OCI-LY1 (cell line): ENCODE results near the gene CIB4.

ENCODE experiments used
- H2AFZ ChIP-seq: fragments of 200-600 bp; sonication (generic), shearing (Covaris generic); 2 replicates; pipeline ENCODE4 v1.6.0; 2014; ENCODE audit warnings: antibody characterized with exemption, mild to moderate bottlenecking, low read length
- H3F3A ChIP-seq: fragments of 200-600 bp; sonication (generic), shearing (Covaris generic); 2 replicates; pipeline ENCODE4 v1.6.0; 2014; ENCODE audit warnings: mild to moderate bottlenecking, antibody characterized with exemption, low read length, moderate library complexity; ENCODE audit not compliant: insufficient read depth
- H3K27ac ChIP-seq: fragments of 200-600 bp; sonication (generic); 2 replicates; pipeline ENCODE4 v1.5.1; 2014; ENCODE audit warnings: low read length, mixed run types, mild to moderate bottlenecking, low read depth; ENCODE audit not compliant: poor library complexity, severe bottlenecking
- H3K27me3 ChIP-seq: fragments of 200-600 bp; sonication (generic); 2 replicates; pipeline ENCODE4 v1.6.0; 2014; ENCODE audit warnings: antibody characterized with exemption, mild to moderate bottlenecking, low read length, moderate library complexity; ENCODE audit not compliant: insufficient read depth
- H3K36me3 ChIP-seq: fragments of 200-600 bp; sonication (generic); 2 replicates; pipeline ENCODE4 v1.6.1; 2014; ENCODE audit warnings: mild to moderate bottlenecking, antibody characterized with exemption, low read length, moderate library complexity, mixed read lengths; ENCODE audit not compliant: insufficient read depth
- H3K4me1 ChIP-seq: fragments of 200-600 bp; sonication (generic); 2 replicates; pipeline ENCODE4 v1.5.1; 2014; ENCODE audit warnings: mild to moderate bottlenecking, low read length, moderate library complexity; ENCODE audit not compliant: insufficient read depth, severe bottlenecking
- H3K4me2 ChIP-seq: fragments of 200-600 bp; sonication (generic), shearing (Covaris generic); 2 replicates; pipeline ENCODE4 v1.6.1; 2014; ENCODE audit warnings: low read length
- H3K4me3 ChIP-seq: fragments of 200-600 bp; sonication (generic); 2 replicates; pipeline ENCODE4 v1.5.1; 2014; ENCODE audit warnings: low read length, low read depth, mild to moderate bottlenecking, mixed read lengths; ENCODE audit not compliant: poor library complexity, severe bottlenecking
- H3K79me2 ChIP-seq: fragments of 200-600 bp; shearing (Covaris generic); 2 replicates; pipeline ENCODE4 v1.6.1; 2016; ENCODE audit warnings: mixed run types, low read length, mixed read lengths; ENCODE audit not compliant: insufficient read depth
- H3K9ac ChIP-seq: fragments of 200-600 bp; sonication (generic), shearing (Covaris generic); 2 replicates; pipeline ENCODE4 v1.6.1; 2014; ENCODE audit warnings: mild to moderate bottlenecking, low read length, mixed read lengths
- H3K9me2 ChIP-seq: fragments of 200-600 bp; sonication (generic), shearing (Covaris generic); 2 replicates; pipeline ENCODE4 v1.6.1; 2014; ENCODE audit warnings: low read depth, mild to moderate bottlenecking, low read length, mixed read lengths
- H3K9me3 ChIP-seq: fragments of 200-600 bp; shearing (Covaris generic); 2 replicates; pipeline ENCODE4 v1.6.1; 2014; ENCODE audit warnings: low read length, mixed read lengths
- H4K20me1 ChIP-seq: fragments of 200-600 bp; sonication (generic), shearing (Covaris generic); 2 replicates; pipeline ENCODE4 v1.6.0; 2016; ENCODE audit warnings: mild to moderate bottlenecking, low read length; ENCODE audit not compliant: insufficient read depth
- CTCF ChIP-seq: fragments of 200-600 bp; sonication (generic), shearing (Covaris generic); IDR thresholded peaks from 2 replicates; pipeline ENCODE4 v1.5.1; 2017; ENCODE audit warnings: mild to moderate bottlenecking, antibody characterized with exemption, low read length, moderate library complexity, mixed read lengths
- EZH2 ChIP-seq: fragments of 200-600 bp; sonication (generic), shearing (Covaris generic); IDR thresholded peaks from 2 replicates; pipeline ENCODE4 v1.8.0; 2017; ENCODE audit warnings: borderline replicate concordance, mixed run types, mild to moderate bottlenecking, antibody characterized with exemption, low read length, moderate library complexity, mixed read lengths

CIB4 gene

GRCh38 chr2:26629751-26630150 lies 11.4 kb downstream of the CIB4 start:
- no peak overlapping the region for H2AFZ ChIP-seq
- H3K27ac ChIP-seq, result no peak overlapping the region
- no peaks in the 10 kb centered on the region for H3K36me3 ChIP-seq
- H3K4me1 ChIP-seq, result no peaks in the 10 kb centered on the region
- TF ChIP-seq EZH2 (no peak), CTCF (no peak)
- H4K20me1 ChIP-seq, result no peaks in the 10 kb centered on the region
- no peak overlapping the region for H3K4me3 ChIP-seq
- H3K27me3 ChIP-seq, result no peaks in the 10 kb centered on the region
- H3K79me2 ChIP-seq, result no peaks in the 10 kb centered on the region
- no peaks in the 10 kb centered on the region for H3K9me2 ChIP-seq
- no peaks in the 10 kb centered on the region for H3K9me3 ChIP-seq
- no peaks in the 10 kb centered on the region for H3F3A ChIP-seq
- no peak overlapping the region for H3K4me2 ChIP-seq
- no peak overlapping the region for H3K9ac ChIP-seq

GRCh38 chr2:26629346-26629630 lies 11.9 kb downstream of the CIB4 start:
- Histone ChIP-seq H4K20me1 (no peaks in the 10 kb centered on the region), H3K4me2 (no peak overlapping the region), H3K27me3 (no peaks in the 10 kb centered on the region), H3K27ac (no peak overlapping the region), H3K9ac (no peak overlapping the region), H3K9me2 (no peaks in the 10 kb centered on the region), H3K79me2 (no peaks in the 10 kb centered on the region), H2AFZ (no peak overlapping the region), H3K4me1 (no peaks in the 10 kb centered on the region), H3F3A (no peaks in the 10 kb centered on the region), H3K36me3 (no peaks in the 10 kb centered on the region), H3K4me3 (no peak overlapping the region), H3K9me3 (no peaks in the 10 kb centered on the region)
- TF ChIP-seq CTCF, result no peak
- no peak for TF ChIP-seq EZH2

GRCh38 chr2:26628561-26629345 lies 12.4 kb downstream of the CIB4 start:
- H3K9me2 ChIP-seq, result no peaks in the 10 kb centered on the region
- H3K36me3 ChIP-seq, result no peaks in the 10 kb centered on the region
- H3K27me3 ChIP-seq, result 0 out of 2 replicates have a peak, but pooled peaks cover 4% of the 10 kb centered on the region
- no peak overlapping the region for H3K4me2 ChIP-seq
- H4K20me1 ChIP-seq, result no peaks in the 10 kb centered on the region
- H2AFZ ChIP-seq, result no peak overlapping the region
- H3K9me3 ChIP-seq, result no peaks in the 10 kb centered on the region
- H3K9ac ChIP-seq, result no peak overlapping the region
- no peaks in the 10 kb centered on the region for H3K4me1 ChIP-seq
- no peak overlapping the region for H3K4me3 ChIP-seq
- TF ChIP-seq CTCF, result no peak
- TF ChIP-seq EZH2, result no peak
- H3K79me2 ChIP-seq, result no peaks in the 10 kb centered on the region
- H3K27ac ChIP-seq, result no peak overlapping the region
- H3F3A ChIP-seq, result no peaks in the 10 kb centered on the region
